ENCODE data around the gene DRC1. TPM values are rescaled to one million over a fixed set of nuclear protein-coding genes. Genes with fewer than 3 reads are reported as not detected.

The DRC1 gene
- total RNA-seq, 2 donors from 2014 or later, result not detected

- Histone ChIP-seq H3K4me3 (no peak overlapping the region), H3K27ac (no peak overlapping the region), H3K9me3 (no peaks in the 10 kb centered on the region), H3K27me3 (no peaks in the 10 kb centered on the region), H3K9ac (ENCODE audit: low read depth in 2 of 2, low read length in 2 of 2) (no peak overlapping the region), H3K36me3 (no peaks in the 10 kb centered on the region), H3K4me1 (no peaks in the 10 kb centered on the region)
- no peak for DNase-seq
- TF ChIP-seq CTCF (IDR thresholded peaks at IDR 0.05), result no peak
- intact Hi-C loops (cut with DNase I), result no loop called here
Measured at GRCh38 chr2:26480566-26481423, 79.1 kb downstream of the DRC1 start.

- no peaks in the 10 kb centered on the region for H3K9me3 ChIP-seq
- H3K27me3 ChIP-seq, result no peaks in the 10 kb centered on the region
- intact Hi-C loops (cut with DNase I), result no loop called here
- H3K36me3 ChIP-seq, result no peaks in the 10 kb centered on the region
- DNase-seq, result no peak
- H3K4me3 ChIP-seq, result no peak overlapping the region
- no peak overlapping the region for H3K27ac ChIP-seq
- no peak overlapping the region for H3K9ac ChIP-seq (ENCODE audit: low read depth in 2 of 2, low read length in 2 of 2)
- no peaks in the 10 kb centered on the region for H3K4me1 ChIP-seq
- no peak for TF ChIP-seq CTCF (IDR thresholded peaks at IDR 0.05)
Measured at GRCh38 chr2:26481706-26482105, 80.0 kb downstream of the DRC1 start.

- no peaks in the 10 kb centered on the region for H3K9me3 ChIP-seq
- no peak for TF ChIP-seq CTCF (IDR thresholded peaks at IDR 0.05)
- no peaks in the 10 kb centered on the region for H3K27me3 ChIP-seq
- no peak overlapping the region for H3K4me3 ChIP-seq
- H3K4me1 ChIP-seq, result no peaks in the 10 kb centered on the region
- H3K27ac ChIP-seq, result no peak overlapping the region
- no peaks in the 10 kb centered on the region for H3K36me3 ChIP-seq
- intact Hi-C loops (cut with DNase I), result no loop called here
- DNase-seq, result no peak
- no peak overlapping the region for H3K9ac ChIP-seq (ENCODE audit: low read depth in 2 of 2, low read length in 2 of 2)
Measured at GRCh38 chr2:26482211-26483026, 80.7 kb downstream of the DRC1 start.

GRCh38 chr2:26483027-26483326 is 81.3 kb downstream of the DRC1 start:
- Histone ChIP-seq H3K4me1 (no peaks in the 10 kb centered on the region), H3K9ac (ENCODE audit: low read depth in 2 of 2, low read length in 2 of 2) (no peak overlapping the region), H3K27me3 (no peaks in the 10 kb centered on the region), H3K9me3 (no peaks in the 10 kb centered on the region), H3K4me3 (no peak overlapping the region), H3K36me3 (no peaks in the 10 kb centered on the region), H3K27ac (no peak overlapping the region)
- DNase-seq, result no peak
- intact Hi-C loops (cut with DNase I), result no loop called here
- TF ChIP-seq CTCF (IDR thresholded peaks at IDR 0.05), result no peak

GRCh38 chr2:26483516-26483915 is 81.8 kb downstream of the DRC1 start:
- DNase-seq, result no peak
- H3K9ac ChIP-seq (ENCODE audit: low read depth in 2 of 2, low read length in 2 of 2), result no peak overlapping the region
- H3K36me3 ChIP-seq, result no peaks in the 10 kb centered on the region
- intact Hi-C loops (cut with DNase I), result no loop called here
- no peaks in the 10 kb centered on the region for H3K27me3 ChIP-seq
- no peak overlapping the region for H3K4me3 ChIP-seq
- H3K27ac ChIP-seq, result no peak overlapping the region
- H3K9me3 ChIP-seq, result no peaks in the 10 kb centered on the region
- no peak for TF ChIP-seq CTCF (IDR thresholded peaks at IDR 0.05)
- no peaks in the 10 kb centered on the region for H3K4me1 ChIP-seq

Data from colonic mucosa (tissue), 4 donors.